Loucy (cell line): Measurements from ENCODE around the gene ATXN2L.

Experiments used
- CTCF ChIP-seq: fragments of 200-600 bp; sonication (generic); conservative IDR thresholded peaks from 2 replicates; pipeline ENCODE4 v1.5.1; 2014; ENCODE audit warnings: mild to moderate bottlenecking, antibody characterized with exemption, low read length
- EZH2phosphoT487 ChIP-seq: fragments of 200-600 bp; IDR thresholded peaks from 2 replicates; pipeline ENCODE4 v1.6.1; 2018; ENCODE audit warnings: antibody characterized with exemption, mild to moderate bottlenecking, moderate library complexity, borderline replicate concordance

- TF ChIP-seq CTCF (no peak), EZH2phosphoT487 (no peak)
These were observed 43.6 kb downstream of the ATXN2L start for GRCh38 chr16:28866454-28866804.
